GM18951 (cell line): ENCODE results near the gene HS1BP3.

ENCODE experiments used
- POLR2A ChIP-seq: IDR thresholded peaks from 4 replicates; pipeline ENCODE4 v1.6.1; 2011; ENCODE audit warnings: mild to moderate bottlenecking; ENCODE audit not compliant: insufficient read length, insufficient read depth; ENCODE audit errors: extremely low read depth
- in situ Hi-C: fragments of 300-500 bp; cut with MboI; formaldehyde crosslinking; loops from one replicate; pipeline ENCODE4 v1.12.0; 2022; ENCODE audit warnings: low sequenced_read_pairs, mixed read lengths, inconsistent platforms; ENCODE audit not compliant: unreplicated experiment

The HS1BP3 gene

DNA sequence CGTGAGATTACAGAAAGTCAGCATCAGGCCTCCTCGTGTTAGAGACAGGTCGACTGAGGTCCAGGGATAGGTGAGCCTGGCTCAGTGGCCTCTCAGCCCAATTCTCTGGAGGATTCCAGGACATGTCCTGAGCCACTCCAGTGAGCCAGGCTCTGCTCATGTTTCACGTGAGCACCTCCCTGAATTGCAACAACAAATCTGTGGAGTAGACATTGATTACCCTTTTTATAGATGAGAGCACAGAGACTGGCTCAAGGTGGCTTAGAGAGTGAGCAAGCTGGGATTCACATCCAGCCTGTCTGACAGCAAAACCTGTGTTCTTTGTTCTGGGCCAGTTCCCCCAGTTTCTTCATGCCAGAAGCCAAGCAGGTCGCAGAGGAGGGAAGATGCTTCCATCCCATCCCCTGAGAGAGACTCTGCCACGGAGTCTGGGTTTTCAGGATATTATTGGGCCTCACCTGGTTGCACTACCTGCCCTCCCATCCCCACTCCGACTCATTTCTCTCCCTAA lies 46.4 kb downstream of the HS1BP3 start:
- in situ Hi-C loops: no loop called here
- TF ChIP-seq POLR2A: no peak

DNA sequence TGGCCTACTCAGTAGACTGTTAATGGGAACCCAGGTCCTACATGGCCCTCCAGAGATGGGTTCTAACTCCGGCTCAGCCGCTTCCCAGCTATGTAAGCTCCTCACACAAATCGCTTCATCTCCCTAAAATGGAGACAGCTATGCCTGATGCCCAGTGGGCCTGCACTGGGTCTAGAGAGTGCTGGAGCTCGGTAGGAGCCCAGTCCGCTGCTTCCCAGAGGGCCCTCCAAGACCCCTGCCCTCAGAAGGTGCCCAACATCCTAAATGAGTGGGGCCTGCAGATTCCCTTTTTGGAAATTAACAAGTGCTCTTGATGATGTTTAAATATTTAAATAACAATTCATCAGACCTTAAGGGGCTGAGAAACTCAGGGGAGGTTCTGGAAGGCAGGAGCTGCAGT lies 47.1 kb downstream of the HS1BP3 start:
- TF ChIP-seq POLR2A: no peak
- in situ Hi-C loops: no loop called here

DNA sequence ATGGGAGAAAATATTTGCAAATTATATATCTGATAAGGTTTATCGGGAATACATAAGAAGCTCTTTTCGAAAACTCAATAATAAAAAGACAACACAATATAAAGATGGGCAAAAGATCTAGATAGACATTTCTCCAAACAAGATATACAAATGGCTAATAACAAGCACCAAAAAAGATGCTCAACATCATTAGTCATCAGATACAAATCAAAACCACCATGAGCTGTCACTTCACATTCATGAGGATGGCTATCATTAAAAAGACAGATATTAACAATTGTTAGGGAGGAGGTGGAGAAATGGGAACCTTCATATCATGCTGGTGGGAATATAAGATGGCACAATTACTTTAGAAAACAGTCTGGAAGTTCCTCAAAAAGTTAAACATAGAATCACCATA lies 48.1 kb downstream of the HS1BP3 start:
- in situ Hi-C loops: no loop called here
- TF ChIP-seq POLR2A: no peak

DNA sequence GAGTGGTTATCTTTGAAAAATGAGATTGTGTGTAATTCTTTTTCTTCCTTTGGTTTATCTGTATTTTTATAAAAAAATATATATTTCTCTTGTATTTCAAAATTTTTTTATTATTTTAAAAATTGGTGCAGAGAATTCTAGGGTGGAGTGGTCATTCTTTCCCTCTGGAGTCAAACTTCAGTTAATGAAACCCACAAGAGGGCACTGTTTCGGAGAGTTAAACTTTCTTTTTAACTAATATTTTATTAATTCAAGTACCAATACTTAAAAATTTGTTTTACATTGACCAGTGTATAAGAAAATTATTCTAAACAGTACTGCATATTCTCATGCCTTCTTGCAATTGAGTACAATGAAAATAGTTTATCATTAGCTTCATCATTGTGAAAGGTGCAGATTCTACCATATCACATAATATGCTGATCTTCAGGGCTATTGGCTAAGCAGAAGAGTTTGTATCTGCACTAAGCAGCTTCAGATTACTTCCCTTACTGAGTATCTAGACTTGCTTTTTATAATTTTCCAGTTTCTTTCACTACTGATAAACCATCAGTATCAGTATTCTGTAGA lies 50.1 kb downstream of the HS1BP3 start:
- in situ Hi-C loops: no loop called here
- TF ChIP-seq POLR2A: no peak

DNA sequence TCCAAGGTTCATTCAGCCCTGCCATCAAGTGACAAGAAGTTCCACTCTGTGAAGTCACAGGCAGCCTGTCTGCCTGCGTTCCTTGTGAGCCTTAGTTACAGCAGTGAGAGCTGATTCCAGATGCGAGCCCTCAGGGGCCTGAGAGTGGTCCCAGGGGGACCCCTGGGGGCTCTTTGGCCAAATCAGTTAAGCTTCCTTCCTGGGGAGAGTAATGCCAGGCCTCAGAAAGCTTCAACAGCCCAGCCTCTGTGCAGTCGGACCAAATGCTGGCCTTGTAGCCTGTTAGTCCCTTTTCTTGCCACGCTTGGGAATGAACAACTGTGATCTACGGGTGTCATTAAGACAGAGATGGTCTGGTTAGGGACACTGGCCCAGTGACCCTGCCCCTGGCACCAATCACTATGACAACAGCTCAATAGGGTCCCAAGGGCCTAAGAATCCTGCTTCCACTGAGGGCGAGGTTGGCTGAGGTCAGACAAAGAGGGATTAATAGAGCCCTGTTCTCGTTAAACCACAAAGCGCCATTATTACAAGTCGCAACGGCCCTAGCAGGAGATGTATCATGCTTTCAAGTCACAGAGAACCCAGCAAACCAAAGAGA lies 50.9 kb downstream of the HS1BP3 start:
- in situ Hi-C loops: no loop called here

DNA sequence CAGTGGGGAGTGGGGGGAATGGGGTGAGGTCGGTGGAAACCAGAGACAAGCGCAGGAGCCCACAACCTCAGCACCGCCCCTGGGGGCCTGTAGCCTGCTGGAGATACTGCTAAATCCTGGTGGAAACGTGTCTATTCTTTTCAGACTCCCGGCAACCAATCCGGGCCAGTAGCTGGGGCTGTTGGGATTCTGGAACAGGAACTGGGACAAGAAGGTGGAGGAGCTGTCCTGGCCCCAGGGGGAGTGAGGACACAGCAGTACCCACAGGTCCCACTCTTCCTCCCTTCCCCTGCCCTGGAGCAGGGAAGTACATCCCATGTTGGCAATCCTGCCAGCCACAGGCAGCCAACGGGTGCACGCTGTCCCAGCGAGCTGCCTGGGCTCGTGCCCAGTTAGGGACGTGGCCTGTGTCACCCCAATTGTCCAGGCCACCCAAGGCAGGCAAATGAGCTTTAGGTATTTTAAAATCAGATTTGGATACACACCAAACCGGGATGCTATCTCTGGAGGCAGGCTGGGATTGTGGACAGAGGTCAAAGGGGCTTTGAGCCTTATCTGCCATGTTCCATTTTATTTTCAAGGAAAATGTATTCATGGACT lies 51.8 kb downstream of the HS1BP3 start:
- in situ Hi-C loops: no loop called here

More for the DNA sequence above, 50.9 kb downstream of the HS1BP3 start:
- no peak for TF ChIP-seq POLR2A

DNA sequence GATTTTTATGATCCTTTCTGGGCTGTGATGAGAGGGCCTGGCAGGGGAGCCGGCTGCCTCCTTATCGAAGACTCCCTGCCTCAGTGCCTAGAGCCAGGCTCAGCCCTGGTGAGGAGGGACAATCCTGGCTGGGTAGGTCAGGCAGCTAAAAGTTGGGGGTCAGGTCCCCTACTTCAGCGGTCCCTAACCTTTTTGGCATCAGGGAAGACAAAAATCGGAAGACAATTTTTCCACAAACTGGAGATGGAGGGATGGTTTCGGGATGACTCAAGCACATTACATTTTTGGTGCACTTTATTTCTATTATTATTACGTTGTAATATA lies 53.1 kb downstream of the HS1BP3 start:
- no peak for TF ChIP-seq POLR2A
- in situ Hi-C loops: no loop called here

More for the DNA sequence above, 51.8 kb downstream of the HS1BP3 start:
- no peak for TF ChIP-seq POLR2A

DNA sequence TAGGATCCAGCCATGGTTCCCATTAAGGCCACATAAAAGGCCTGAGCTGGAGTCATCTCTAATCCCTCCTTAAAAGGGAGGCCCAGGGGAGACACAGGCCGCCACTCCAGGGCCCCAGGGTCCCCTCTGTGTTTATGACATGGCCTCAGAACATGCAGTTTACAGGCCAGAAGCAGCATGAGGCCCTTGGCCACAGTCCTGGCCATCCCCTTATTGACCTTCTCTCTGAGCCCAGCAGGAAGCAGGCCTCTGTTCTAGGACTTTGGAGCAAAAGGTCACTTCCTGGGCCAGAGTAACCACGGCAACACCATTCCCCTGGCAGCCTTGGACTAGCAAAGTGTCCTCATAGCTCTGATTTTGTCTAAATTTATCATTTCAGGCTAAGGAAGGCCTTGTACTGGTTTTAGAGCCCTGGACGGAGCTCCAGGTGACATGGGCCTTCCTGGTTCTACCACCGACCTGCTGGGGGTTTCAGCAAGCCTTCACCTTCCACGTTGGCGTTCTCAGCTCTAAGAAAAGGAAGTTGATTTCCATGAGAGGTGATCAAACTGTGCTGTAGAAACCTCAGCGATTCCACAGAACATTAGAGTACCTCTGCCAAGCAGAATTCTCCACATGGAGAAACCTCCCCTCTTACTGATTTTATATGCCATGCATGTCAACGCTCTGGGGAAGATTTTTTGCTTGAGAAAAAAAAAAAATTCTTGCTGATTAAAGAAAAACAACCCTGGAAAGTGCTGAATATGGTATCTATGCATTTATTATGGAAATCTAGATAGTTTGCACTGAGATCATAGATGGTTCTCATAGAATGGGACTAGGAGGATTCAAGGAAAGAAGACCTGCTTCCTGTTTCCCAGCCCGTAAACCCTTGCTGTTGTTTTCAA lies 53.7 kb downstream of the HS1BP3 start:
- in situ Hi-C loops: no loop called here
- TF ChIP-seq POLR2A: no peak

DNA sequence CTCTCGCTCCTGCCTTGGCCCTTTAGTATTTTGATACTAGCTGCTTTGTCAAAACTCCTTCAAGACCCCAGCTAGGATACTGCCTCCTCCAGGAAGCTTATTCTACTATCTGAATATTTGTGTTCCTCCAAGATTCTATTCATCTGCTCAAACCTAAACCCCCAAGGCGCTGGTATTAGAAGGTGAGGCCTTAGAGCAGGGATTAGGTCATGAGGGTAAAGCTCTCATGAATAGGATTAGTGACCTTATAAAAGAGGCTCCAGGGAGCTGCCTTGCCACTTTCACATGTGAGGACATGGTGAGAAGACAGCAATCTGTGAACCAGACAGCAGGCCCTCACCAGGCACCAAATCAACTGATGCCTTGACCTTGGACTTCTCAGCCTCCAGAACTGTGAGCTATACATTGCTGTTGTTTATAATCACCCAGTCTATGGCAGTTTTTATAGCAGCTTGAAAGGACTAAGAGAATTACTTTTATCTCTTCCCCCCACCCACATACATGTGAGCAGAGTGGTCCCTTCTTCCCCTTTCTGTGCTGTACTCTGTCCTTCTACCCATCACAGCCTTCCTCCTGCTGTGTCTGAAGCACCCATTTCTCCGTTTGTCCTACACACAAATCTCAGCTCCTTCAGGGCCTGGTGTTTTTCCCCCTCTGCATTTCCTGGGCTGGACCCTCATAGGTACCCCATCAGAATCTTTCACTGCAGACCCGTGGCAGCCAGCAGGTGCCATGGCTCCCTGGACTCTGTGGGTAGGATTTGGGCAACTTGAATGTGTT lies 54.5 kb downstream of the HS1BP3 start:
- TF ChIP-seq POLR2A: no peak
- in situ Hi-C loops: no loop called here

DNA sequence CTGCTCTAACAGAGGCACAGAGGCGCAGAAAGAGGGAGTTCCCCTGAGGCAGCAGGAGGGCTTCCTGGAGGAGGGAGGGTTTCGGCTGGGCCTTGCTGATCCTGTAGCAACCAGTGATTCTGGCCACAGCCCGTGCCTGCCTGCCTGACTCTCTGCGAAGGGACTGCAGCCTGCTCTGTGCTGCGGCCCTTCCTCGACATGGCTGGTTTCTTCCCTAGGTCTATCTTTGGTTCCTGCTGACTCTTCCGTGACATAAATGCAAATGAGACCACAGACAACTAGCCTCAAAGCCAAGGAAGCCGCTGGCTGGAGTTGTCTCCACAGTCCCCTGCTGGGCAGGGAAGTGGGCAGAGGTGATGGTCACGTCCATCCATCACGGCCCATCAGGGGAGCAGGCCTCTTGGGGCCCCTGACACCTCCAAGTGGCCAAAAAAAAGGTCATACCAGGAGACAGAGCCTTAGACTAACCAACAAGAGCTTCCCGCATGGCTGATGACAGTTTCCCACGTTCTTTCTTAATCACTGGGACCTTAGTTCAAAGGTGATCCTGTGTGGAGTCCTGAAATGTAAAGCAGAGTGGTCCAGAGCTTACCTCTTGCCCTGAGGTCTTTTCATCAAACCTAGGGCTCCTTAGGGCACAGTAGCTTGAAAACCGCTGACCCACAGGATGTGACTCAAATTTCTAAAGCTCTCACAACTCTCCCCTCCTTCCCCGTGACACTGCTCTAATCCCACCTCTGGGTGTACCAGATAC lies 55.3 kb downstream of the HS1BP3 start:
- in situ Hi-C loops: no loop called here
- TF ChIP-seq POLR2A: peak; percentile 48

DNA sequence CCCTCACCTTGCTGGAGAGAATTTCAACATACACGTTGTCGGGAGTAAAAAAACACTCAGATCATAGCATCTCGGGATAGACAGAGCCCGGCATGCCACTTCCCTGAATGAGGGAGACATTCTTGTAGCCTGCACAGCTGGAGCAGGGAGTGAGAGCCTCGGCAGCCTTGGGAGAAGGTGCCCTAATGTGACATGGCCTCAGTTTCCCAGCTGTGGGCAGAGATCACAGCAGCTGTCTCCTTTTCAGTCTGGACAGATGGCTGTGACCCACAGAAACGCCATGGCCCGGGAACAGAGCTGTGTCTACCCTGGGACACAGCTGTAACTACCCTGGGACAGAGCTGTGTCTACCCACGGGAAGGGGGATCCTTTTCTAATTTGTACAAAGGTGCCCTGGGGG lies 55.9 kb downstream of the HS1BP3 start:
- no peak for TF ChIP-seq POLR2A
- in situ Hi-C loops: no loop called here

DNA sequence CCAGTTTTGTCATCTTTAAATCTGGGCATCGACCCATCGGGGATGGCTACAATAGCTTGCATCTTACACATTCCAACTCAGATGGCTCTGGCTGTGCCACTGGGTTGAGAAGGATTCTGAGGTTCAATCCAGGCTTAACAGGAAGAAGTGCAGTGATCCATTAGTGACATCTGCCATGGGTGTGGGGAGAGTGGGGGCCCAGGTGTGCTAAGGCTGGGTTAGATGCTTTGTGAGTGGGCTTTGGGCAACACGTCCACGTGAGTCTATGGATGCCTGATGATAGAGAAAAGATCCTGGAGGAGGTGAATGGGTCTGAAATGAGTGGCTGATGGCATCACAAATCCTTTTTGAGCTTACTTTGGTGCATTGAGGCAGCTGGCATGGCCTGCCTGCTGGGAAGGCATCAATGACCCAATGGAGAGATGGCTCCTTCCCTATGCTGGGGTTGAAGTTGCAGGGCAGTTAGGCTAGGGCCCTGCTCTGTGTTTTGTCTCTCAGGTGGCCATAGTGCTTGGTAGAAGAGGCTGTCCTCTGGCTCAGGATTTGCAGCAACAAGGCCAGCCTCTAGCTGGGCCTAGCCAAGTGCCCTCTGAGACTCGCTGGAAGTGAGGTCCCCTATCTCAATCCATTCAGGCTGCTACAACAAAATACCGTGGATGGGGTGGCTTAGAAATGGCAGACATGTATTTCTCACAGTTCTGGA lies 56.7 kb downstream of the HS1BP3 start:
- in situ Hi-C loops: no loop called here

More for the DNA sequence above, 56.7 kb downstream of the HS1BP3 start:
- TF ChIP-seq POLR2A: no peak
